Measurements from ENCODE around the gene CLDN24.

Gene CLDN24

GRCh38 chr4:183284258-183284785 is 37.9 kb downstream of the CLDN24 start:
- DNase-seq (ENCODE audit: low spot score), result no peak

DNA sequence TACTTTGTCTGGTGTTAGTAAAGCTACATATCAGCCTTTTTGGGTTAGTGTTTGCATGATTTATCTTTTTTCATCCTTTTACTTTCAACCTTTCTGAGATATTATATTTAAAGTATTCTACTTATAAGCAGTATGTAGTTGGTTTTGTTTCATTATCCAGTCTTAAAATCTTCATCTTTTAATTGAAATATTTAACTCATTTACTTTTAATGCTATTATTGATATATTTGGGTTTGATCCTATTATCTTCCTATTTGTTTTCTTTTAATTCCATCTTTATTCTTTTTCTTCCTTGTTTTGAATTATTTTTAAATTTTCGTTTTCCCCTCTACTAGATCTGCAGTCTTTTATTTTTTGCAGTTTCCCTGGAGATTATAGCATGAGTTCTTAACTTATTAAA is 46.1 kb downstream of the CLDN24 start:
- DNase-seq (ENCODE audit: low spot score), result no peak

- no peak for DNase-seq (ENCODE audit: low spot score)
These were observed 49.8 kb downstream of the CLDN24 start for GRCh38 chr4:183272384-183272783.

Data from HuH-7.5 (cell line).